H1 (cell line): ENCODE results near the gene CMSS1. TPM values are rescaled to one million over a fixed set of nuclear protein-coding genes. Genes with fewer than 3 reads are reported as not detected.

Experiments used
- RAD21 ChIP-seq, 2 experiments: IDR thresholded peaks in 1 of 2; conservative IDR thresholded peaks in 1 of 2; 2 replicates each; pipeline ENCODE4 v1.6.1; 2011; ENCODE audit warnings: low read depth in 2 of 2, low read length in 2 of 2, improper control_type of control experiment in 1 of 2, inconsistent platforms in 1 of 2, mild to moderate bottlenecking in 1 of 2, moderate library complexity in 1 of 2
- polyA plus RNA-seq, 7 experiments: library from polyadenylated mRNA; depleted of rRNA in 3 of 7; stranded (reverse) in 5 of 7; unstranded in 2 of 7; fragments of >200 nt in 5 of 7; fragments of 200-250 nt in 2 of 7; gene quantifications; 1 replicate in 5 of 7; 2 replicates in 1 of 7; 4 replicates in 1 of 7; pipeline versions ENCODE4 v1.2.1 to v1.2.3, GENCODE V29; 2011 to 2013; ENCODE audit warnings: missing spikeins in 2 of 7, mixed read lengths in 2 of 7
- total RNA-seq: library from RNA; stranded (reverse); fragmentation: NEBNext Ultra II Directional; extraction: Animal tissue kit (Norgen Biotek cat#: 25700); gene quantifications from 2 replicates; pipeline ENCODE4 v1.2.1, GENCODE V29; 2021
- TF ChIP-seq, protein P1 (sequence below): fragments of 300-600 bp; sonication (generic); IDR thresholded peaks from 2 replicates; pipeline ENCODE4 v1.7.1; 2012; ENCODE audit warnings: low read length, moderate library complexity, mild to moderate bottlenecking, inconsistent platforms; ENCODE audit not compliant: insufficient replicate concordance

CMSS1 gene
- total and polyA plus RNA-seq, 2 of the 8 experiments (the other 6 are each of a cell fraction or from before 2014, with no cell fraction given): 15.2 to 75.1 TPM

DNA sequence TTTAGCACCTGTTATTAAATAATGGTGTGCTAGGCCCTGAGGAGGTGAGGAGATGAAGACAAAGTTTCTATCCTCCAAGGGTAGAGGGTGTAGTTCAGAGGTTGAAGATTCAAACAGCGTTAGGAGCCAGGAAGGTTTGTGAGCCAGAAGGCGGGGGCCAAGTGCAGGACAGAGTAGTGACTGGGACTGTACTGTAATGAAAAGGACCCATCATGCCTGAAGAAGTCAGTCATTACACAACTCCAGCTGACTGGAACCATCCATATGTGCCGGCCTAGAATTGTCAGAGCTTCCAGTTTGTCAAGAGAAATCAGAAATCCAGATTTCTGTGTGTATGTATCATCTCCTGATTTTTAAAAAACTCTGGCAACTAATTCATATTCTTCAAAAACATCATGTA is 241.8 kb downstream of the CMSS1 start (continued):
- TF ChIP-seq, protein P1, sequence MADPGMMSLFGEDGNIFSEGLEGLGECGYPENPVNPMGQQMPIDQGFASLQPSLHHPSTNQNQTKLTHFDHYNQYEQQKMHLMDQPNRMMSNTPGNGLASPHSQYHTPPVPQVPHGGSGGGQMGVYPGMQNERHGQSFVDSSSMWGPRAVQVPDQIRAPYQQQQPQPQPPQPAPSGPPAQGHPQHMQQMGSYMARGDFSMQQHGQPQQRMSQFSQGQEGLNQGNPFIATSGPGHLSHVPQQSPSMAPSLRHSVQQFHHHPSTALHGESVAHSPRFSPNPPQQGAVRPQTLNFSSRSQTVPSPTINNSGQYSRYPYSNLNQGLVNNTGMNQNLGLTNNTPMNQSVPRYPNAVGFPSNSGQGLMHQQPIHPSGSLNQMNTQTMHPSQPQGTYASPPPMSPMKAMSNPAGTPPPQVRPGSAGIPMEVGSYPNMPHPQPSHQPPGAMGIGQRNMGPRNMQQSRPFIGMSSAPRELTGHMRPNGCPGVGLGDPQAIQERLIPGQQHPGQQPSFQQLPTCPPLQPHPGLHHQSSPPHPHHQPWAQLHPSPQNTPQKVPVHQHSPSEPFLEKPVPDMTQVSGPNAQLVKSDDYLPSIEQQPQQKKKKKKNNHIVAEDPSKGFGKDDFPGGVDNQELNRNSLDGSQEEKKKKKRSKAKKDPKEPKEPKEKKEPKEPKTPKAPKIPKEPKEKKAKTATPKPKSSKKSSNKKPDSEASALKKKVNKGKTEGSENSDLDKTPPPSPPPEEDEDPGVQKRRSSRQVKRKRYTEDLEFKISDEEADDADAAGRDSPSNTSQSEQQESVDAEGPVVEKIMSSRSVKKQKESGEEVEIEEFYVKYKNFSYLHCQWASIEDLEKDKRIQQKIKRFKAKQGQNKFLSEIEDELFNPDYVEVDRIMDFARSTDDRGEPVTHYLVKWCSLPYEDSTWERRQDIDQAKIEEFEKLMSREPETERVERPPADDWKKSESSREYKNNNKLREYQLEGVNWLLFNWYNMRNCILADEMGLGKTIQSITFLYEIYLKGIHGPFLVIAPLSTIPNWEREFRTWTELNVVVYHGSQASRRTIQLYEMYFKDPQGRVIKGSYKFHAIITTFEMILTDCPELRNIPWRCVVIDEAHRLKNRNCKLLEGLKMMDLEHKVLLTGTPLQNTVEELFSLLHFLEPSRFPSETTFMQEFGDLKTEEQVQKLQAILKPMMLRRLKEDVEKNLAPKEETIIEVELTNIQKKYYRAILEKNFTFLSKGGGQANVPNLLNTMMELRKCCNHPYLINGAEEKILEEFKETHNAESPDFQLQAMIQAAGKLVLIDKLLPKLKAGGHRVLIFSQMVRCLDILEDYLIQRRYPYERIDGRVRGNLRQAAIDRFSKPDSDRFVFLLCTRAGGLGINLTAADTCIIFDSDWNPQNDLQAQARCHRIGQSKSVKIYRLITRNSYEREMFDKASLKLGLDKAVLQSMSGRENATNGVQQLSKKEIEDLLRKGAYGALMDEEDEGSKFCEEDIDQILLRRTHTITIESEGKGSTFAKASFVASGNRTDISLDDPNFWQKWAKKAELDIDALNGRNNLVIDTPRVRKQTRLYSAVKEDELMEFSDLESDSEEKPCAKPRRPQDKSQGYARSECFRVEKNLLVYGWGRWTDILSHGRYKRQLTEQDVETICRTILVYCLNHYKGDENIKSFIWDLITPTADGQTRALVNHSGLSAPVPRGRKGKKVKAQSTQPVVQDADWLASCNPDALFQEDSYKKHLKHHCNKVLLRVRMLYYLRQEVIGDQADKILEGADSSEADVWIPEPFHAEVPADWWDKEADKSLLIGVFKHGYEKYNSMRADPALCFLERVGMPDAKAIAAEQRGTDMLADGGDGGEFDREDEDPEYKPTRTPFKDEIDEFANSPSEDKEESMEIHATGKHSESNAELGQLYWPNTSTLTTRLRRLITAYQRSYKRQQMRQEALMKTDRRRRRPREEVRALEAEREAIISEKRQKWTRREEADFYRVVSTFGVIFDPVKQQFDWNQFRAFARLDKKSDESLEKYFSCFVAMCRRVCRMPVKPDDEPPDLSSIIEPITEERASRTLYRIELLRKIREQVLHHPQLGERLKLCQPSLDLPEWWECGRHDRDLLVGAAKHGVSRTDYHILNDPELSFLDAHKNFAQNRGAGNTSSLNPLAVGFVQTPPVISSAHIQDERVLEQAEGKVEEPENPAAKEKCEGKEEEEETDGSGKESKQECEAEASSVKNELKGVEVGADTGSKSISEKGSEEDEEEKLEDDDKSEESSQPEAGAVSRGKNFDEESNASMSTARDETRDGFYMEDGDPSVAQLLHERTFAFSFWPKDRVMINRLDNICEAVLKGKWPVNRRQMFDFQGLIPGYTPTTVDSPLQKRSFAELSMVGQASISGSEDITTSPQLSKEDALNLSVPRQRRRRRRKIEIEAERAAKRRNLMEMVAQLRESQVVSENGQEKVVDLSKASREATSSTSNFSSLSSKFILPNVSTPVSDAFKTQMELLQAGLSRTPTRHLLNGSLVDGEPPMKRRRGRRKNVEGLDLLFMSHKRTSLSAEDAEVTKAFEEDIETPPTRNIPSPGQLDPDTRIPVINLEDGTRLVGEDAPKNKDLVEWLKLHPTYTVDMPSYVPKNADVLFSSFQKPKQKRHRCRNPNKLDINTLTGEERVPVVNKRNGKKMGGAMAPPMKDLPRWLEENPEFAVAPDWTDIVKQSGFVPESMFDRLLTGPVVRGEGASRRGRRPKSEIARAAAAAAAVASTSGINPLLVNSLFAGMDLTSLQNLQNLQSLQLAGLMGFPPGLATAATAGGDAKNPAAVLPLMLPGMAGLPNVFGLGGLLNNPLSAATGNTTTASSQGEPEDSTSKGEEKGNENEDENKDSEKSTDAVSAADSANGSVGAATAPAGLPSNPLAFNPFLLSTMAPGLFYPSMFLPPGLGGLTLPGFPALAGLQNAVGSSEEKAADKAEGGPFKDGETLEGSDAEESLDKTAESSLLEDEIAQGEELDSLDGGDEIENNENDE: no peak
- TF ChIP-seq RAD21 (IDR thresholded peaks at IDR 0.05 in 1 of 2, conservative IDR thresholded peaks at IDR 0.05 in 1 of 2; ENCODE audit: low read depth in 2 of 2, low read length in 2 of 2): no peak
